Activated CD4-positive, CD25-positive, alpha-beta regulatory T cell treated with anti-CD3 and anti-CD28 coated beads, Interleukin-2, amount 50 U/mL, for 16 hours (primary cell): ENCODE data around the gene DHX40.
"Not testable (repeated sequence)": the region's sequence is repeated elsewhere in the genome, so short reads cannot be mapped to it uniquely, and the experiment has no call there.

ENCODE experiments used
- DNase-seq: peaks from one replicate; pipeline ENCODE4 v3.0.0-alpha.2; 2020; ENCODE audit warnings: low read depth, low spot score

The DHX40 gene

GRCh38 chr17:59565171-59565958 lies at the start of gene DHX40:
DHX40 (plus strand) TSS chr17:59565610; CDS start chr17:59565672, 62 bp downstream.
- peak; percentile 89 for DNase-seq

GRCh38 chr17:59516451-59516850 lies 49.0 kb upstream of the DHX40 start:
- DNase-seq: no peak

- no peak for DNase-seq
Observed at GRCh38 chr17:59519132-59519531, 46.3 kb upstream of the DHX40 start.

GRCh38 chr17:59520251-59520650 lies 45.2 kb upstream of the DHX40 start:
- DNase-seq: no peak

GRCh38 chr17:59521465-59522126 lies 43.8 kb upstream of the DHX40 start:
- DNase-seq: peak; percentile 13

GRCh38 chr17:59524930-59525329 lies 40.5 kb upstream of the DHX40 start:
- not testable (repeated sequence) for DNase-seq

- DNase-seq: no peak
Observed at GRCh38 chr17:59525668-59526067, 39.7 kb upstream of the DHX40 start.

GRCh38 chr17:59526451-59526850 lies 39.0 kb upstream of the DHX40 start:
- no peak for DNase-seq

GRCh38 chr17:59527325-59527917 lies 38.0 kb upstream of the DHX40 start:
- DNase-seq: no peak

GRCh38 chr17:59527931-59528330 lies 37.5 kb upstream of the DHX40 start:
- no peak for DNase-seq

GRCh38 chr17:59530531-59530930 lies 34.9 kb upstream of the DHX40 start:
- DNase-seq: no peak

GRCh38 chr17:59533694-59534093 lies 31.7 kb upstream of the DHX40 start:
- no peak for DNase-seq

- DNase-seq: no peak
Observed at GRCh38 chr17:59534583-59534982, 30.8 kb upstream of the DHX40 start.

GRCh38 chr17:59538195-59538909 lies 27.1 kb upstream of the DHX40 start:
- no peak for DNase-seq

GRCh38 chr17:59542960-59543635 lies 22.3 kb upstream of the DHX40 start:
- no peak for DNase-seq

GRCh38 chr17:59545942-59546341 lies 19.5 kb upstream of the DHX40 start:
- no peak for DNase-seq

- DNase-seq: no peak
Observed at GRCh38 chr17:59547131-59547915, 18.1 kb upstream of the DHX40 start.

- not testable (repeated sequence) for DNase-seq
Observed at GRCh38 chr17:59548985-59549384, 16.4 kb upstream of the DHX40 start.

- no peak for DNase-seq
Observed at GRCh38 chr17:59550703-59551102, 14.7 kb upstream of the DHX40 start.

- DNase-seq: no peak
Observed at GRCh38 chr17:59558039-59558438, 7.4 kb upstream of the DHX40 start.

GRCh38 chr17:59558953-59559352 lies 6.5 kb upstream of the DHX40 start:
- DNase-seq: no peak
